Mesothelial cell of epicardium (in vitro differentiated cells): ENCODE measurements around the gene TGIF2. TPM values are rescaled to one million over a fixed set of nuclear protein-coding genes. Genes with fewer than 3 reads are reported as not detected.
A peak's percentile ranks its signal among the peaks of the same experiment; 100 is the strongest.

ENCODE experiments used
- DNase-seq, 2 experiments: peaks; one replicate each; pipeline ENCODE4 v3.0.0; 2021; ENCODE audit warnings: low spot score in 2 of 2; ENCODE audit not compliant: unreplicated experiment in 2 of 2
- H3K27ac Mint-ChIP-seq: 2 replicates; pipeline ENCODE4 v1.8.0; 2021; ENCODE audit warnings: mixed read lengths
- H3K27me3 Mint-ChIP-seq: 2 replicates; pipeline ENCODE4 v1.8.0; 2021; ENCODE audit warnings: low read depth, mixed read lengths
- H3K36me3 Mint-ChIP-seq: 2 replicates; pipeline ENCODE4 v1.8.0; 2021; ENCODE audit warnings: mixed read lengths
- H3K4me1 Mint-ChIP-seq: 2 replicates; pipeline ENCODE4 v1.8.0; 2021; ENCODE audit warnings: mixed read lengths
- H3K4me3 Mint-ChIP-seq: 2 replicates; pipeline ENCODE4 v1.8.0; 2021; ENCODE audit warnings: mild to moderate bottlenecking, moderate library complexity, mixed read lengths
- H3K9me3 Mint-ChIP-seq: 2 replicates; pipeline ENCODE4 v1.8.0; 2021; ENCODE audit warnings: mixed read lengths
- total RNA-seq: library from RNA; stranded (reverse); gene quantifications from 3 replicates; pipeline ENCODE4 v1.2.1, GENCODE V29; 2021
- TF ChIP-seq, protein P1 (sequence below): fragments of 200-600 bp; sonication (generic); IDR thresholded peaks from one replicate; pipeline ENCODE4 v1.5.0; 2021; ENCODE audit warnings: antibody characterized with exemption; ENCODE audit not compliant: unreplicated experiment

Gene TGIF2
- total RNA-seq, 1 donor from 2014 or later = 94.4 TPM

GRCh38 chr20:36624068-36624943 lies 50.9 kb downstream of the TGIF2 start:
- no peaks in the 10 kb centered on the region for H3K27me3 Mint-ChIP-seq
- no peak overlapping the region for H3K27ac Mint-ChIP-seq
- H3K4me3 Mint-ChIP-seq = no peak overlapping the region
- H3K36me3 Mint-ChIP-seq = no peaks in the 10 kb centered on the region
- H3K4me1 Mint-ChIP-seq = no peaks in the 10 kb centered on the region
- H3K9me3 Mint-ChIP-seq = no peaks in the 10 kb centered on the region
- no peak for DNase-seq
- TF ChIP-seq, protein P1, sequence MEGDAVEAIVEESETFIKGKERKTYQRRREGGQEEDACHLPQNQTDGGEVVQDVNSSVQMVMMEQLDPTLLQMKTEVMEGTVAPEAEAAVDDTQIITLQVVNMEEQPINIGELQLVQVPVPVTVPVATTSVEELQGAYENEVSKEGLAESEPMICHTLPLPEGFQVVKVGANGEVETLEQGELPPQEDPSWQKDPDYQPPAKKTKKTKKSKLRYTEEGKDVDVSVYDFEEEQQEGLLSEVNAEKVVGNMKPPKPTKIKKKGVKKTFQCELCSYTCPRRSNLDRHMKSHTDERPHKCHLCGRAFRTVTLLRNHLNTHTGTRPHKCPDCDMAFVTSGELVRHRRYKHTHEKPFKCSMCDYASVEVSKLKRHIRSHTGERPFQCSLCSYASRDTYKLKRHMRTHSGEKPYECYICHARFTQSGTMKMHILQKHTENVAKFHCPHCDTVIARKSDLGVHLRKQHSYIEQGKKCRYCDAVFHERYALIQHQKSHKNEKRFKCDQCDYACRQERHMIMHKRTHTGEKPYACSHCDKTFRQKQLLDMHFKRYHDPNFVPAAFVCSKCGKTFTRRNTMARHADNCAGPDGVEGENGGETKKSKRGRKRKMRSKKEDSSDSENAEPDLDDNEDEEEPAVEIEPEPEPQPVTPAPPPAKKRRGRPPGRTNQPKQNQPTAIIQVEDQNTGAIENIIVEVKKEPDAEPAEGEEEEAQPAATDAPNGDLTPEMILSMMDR = no peak

DNA sequence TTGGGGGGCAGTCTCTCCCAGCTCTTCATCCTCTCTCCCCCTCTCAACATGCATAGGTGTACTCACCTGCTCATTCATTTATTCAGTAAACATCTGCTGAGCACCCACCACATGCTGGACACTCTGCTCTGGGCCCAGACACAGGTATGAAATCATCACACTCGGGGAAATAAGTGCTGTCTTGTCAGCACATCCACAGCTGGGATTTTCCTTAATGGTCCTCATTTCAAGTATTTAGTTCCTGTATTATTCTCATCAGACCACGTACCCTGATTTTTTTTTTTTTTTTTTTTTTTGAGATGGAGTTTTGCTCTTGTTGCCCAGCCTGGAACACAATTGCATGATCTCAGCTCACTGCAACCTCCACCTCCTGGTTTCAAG lies 51.5 kb downstream of the TGIF2 start:
- DNase-seq = no peak
- Mint-ChIP-seq H3K9me3 (no peaks in the 10 kb centered on the region), H3K4me3 (no peak overlapping the region), H3K36me3 (no peaks in the 10 kb centered on the region), H3K27ac (no peak overlapping the region), H3K27me3 (no peaks in the 10 kb centered on the region), H3K4me1 (no peaks in the 10 kb centered on the region)
- TF ChIP-seq, protein P1 = no peak

DNA sequence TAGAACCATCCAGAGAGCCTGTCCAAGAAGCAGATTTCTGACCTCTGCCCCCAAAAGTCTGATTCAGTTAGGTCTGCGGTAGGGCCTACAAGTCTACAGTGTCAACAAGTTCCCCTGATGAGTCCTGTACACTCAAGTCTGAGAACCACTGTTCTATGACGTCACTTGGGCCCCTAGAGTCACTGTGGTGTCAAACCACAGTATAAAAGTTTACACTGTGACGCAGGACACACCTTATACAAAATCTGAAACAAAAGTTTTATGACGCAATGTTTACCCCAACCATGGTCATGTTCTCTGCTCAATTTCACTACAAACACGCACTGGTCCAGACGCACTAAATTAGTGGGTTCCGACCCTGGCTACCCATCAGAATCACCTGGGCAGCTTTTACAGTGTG lies 54.7 kb downstream of the TGIF2 start:
- no peak overlapping the region for H3K27ac Mint-ChIP-seq
- H3K36me3 Mint-ChIP-seq = no peaks in the 10 kb centered on the region
- TF ChIP-seq, protein P1 = no peak
- no peak overlapping the region for H3K4me3 Mint-ChIP-seq
- H3K4me1 Mint-ChIP-seq = no peaks in the 10 kb centered on the region
- H3K9me3 Mint-ChIP-seq = no peaks in the 10 kb centered on the region
- no peak for DNase-seq
- H3K27me3 Mint-ChIP-seq = no peaks in the 10 kb centered on the region

GRCh38 chr20:36629719-36630681 lies 56.6 kb downstream of the TGIF2 start:
- TF ChIP-seq, protein P1 = no peak
- H3K4me1 Mint-ChIP-seq = no peaks in the 10 kb centered on the region
- no peak overlapping the region for H3K4me3 Mint-ChIP-seq
- H3K27me3 Mint-ChIP-seq = no peaks in the 10 kb centered on the region
- no peaks in the 10 kb centered on the region for H3K36me3 Mint-ChIP-seq
- H3K27ac Mint-ChIP-seq = peak overlapping the region; percentile 43
- no peaks in the 10 kb centered on the region for H3K9me3 Mint-ChIP-seq
- DNase-seq = no peak

DNA sequence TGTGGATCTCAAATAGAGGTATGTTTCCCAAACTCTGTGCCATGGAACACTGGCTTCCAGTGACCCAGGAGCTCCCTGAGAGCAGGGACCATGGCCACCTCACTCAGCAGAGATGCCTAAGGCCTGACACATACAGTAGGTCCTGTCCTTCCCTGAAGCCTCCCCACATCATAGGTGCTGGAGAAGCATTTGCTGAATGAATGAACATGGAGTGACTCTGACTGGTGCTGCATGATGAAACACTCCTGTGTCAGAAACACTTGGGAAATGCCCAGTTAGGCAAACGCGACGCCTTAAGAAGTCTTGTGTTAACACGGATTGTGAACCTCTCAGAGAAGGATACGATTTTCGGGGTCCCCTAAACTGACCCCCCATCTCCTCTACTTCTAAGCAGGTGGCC lies 58.2 kb downstream of the TGIF2 start:
- Mint-ChIP-seq H3K4me1 (no peaks in the 10 kb centered on the region), H3K27ac (no peak overlapping the region), H3K9me3 (no peaks in the 10 kb centered on the region), H3K36me3 (no peaks in the 10 kb centered on the region), H3K4me3 (no peak overlapping the region), H3K27me3 (no peaks in the 10 kb centered on the region)
- DNase-seq = no peak
- TF ChIP-seq, protein P1 = no peak
